ENCODE data around the gene TMEM144.
"Not testable (repeated sequence)": the region's sequence is repeated elsewhere in the genome, so short reads cannot be mapped to it uniquely, and the experiment has no call there.

Gene TMEM144

GRCh38 chr4:158192439-158193158 lies 17.7 kb upstream of the TMEM144 start:
- no peak for DNase-seq (ENCODE audit: low read depth)

- DNase-seq (ENCODE audit: low read depth), result no peak
Measured at GRCh38 chr4:158193171-158193749, 17.0 kb upstream of the TMEM144 start.

- no peak for DNase-seq (ENCODE audit: low read depth)
Measured at GRCh38 chr4:158195297-158195696, 15.0 kb upstream of the TMEM144 start.

- no peak for DNase-seq (ENCODE audit: low read depth)
Measured at GRCh38 chr4:158197194-158197776, 13.0 kb upstream of the TMEM144 start.

- no peak for DNase-seq (ENCODE audit: low read depth)
Measured at GRCh38 chr4:158200214-158200613, 10.1 kb upstream of the TMEM144 start.

GRCh38 chr4:158201322-158201721 lies 9.0 kb upstream of the TMEM144 start:
- DNase-seq (ENCODE audit: low read depth), result no peak

GRCh38 chr4:158201876-158202275 lies 8.4 kb upstream of the TMEM144 start:
- DNase-seq (ENCODE audit: low read depth), result no peak

GRCh38 chr4:158202481-158202880 lies 7.8 kb upstream of the TMEM144 start:
- no peak for DNase-seq (ENCODE audit: low read depth)

GRCh38 chr4:158203436-158203835 lies 6.8 kb upstream of the TMEM144 start:
- no peak for DNase-seq (ENCODE audit: low read depth)

- no peak for DNase-seq (ENCODE audit: low read depth)
Measured at GRCh38 chr4:158203929-158204328, 6.4 kb upstream of the TMEM144 start.

- DNase-seq (ENCODE audit: low read depth), result no peak
Measured at GRCh38 chr4:158208963-158209640, 1.2 kb upstream of the TMEM144 start.

- DNase-seq (ENCODE audit: low read depth), result no peak
Measured at GRCh38 chr4:158211222-158211621, 936 bp downstream of the TMEM144 start.

GRCh38 chr4:158213466-158213865 lies 3.2 kb downstream of the TMEM144 start:
- no peak for DNase-seq (ENCODE audit: low read depth)

- no peak for DNase-seq (ENCODE audit: low read depth)
Measured at GRCh38 chr4:158214856-158215255, 4.6 kb downstream of the TMEM144 start.

GRCh38 chr4:158217763-158218162 lies 7.5 kb downstream of the TMEM144 start:
- no peak for DNase-seq (ENCODE audit: low read depth)

- no peak for DNase-seq (ENCODE audit: low read depth)
Measured at GRCh38 chr4:158219623-158220022, 9.3 kb downstream of the TMEM144 start.

- not testable (repeated sequence) for DNase-seq (ENCODE audit: low read depth)
Measured at GRCh38 chr4:158224318-158224717, 14.0 kb downstream of the TMEM144 start.

- not testable (repeated sequence) for DNase-seq (ENCODE audit: low read depth)
Measured at GRCh38 chr4:158224999-158225398, 14.7 kb downstream of the TMEM144 start.

- DNase-seq (ENCODE audit: low read depth), result not testable (repeated sequence)
Measured at GRCh38 chr4:158227880-158228279, 17.6 kb downstream of the TMEM144 start.

GRCh38 chr4:158228399-158228798 lies 18.1 kb downstream of the TMEM144 start:
- DNase-seq (ENCODE audit: low read depth), result not testable (repeated sequence)

- no peak for DNase-seq (ENCODE audit: low read depth)
Measured at GRCh38 chr4:158229768-158230167, 19.5 kb downstream of the TMEM144 start.

GRCh38 chr4:158234671-158235070 lies 24.4 kb downstream of the TMEM144 start:
- DNase-seq (ENCODE audit: low read depth), result no peak
